ENCODE data around the gene HAPSTR1.
A peak's percentile ranks its signal among the peaks of the same experiment; 100 is the strongest.

Gene HAPSTR1

DNA sequence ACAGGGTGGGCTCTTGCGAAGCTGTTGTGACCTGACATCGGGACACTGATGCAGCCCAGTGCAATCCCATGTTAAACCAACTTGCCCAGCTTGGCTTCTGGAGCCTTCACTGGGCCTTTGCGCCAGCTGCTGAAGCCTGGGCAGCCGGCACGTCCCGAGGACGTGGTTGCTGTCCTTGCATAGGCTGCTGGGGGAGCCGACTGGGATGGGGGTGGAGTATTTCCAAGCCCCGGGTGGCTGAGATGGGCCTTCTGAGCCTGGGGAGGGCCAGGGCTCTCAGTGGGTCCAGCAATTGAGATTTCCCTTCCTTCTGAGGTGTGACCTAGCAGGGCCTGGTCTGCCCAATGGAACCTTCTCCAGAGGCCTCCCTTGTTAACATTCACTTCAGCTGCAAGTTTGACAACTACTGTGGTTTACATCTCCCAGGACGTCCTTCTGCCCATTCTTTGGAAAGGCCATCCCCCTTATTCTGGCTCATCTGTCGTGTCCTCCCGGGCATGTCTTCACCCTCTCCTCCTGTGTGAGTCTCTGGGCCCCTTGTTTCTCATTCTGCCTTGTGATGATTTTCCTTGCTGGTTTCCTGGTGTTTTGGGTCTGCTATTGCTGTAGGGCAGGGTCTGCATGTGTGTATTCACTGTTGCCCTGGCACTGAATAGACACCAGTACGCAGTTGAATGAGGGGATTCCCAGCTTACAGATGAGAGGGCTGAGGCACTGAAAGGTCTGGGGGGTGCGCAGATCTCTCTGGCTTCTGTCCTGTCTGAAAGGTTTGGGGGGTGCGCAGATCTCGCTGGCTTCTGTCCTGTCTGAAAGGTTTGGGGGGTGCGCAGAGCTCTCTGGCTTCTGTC, 34.4 kb downstream of the HAPSTR1 start:
- no peak for DNase-seq (ENCODE audit: low read depth)
- TF ChIP-seq, protein P1, sequence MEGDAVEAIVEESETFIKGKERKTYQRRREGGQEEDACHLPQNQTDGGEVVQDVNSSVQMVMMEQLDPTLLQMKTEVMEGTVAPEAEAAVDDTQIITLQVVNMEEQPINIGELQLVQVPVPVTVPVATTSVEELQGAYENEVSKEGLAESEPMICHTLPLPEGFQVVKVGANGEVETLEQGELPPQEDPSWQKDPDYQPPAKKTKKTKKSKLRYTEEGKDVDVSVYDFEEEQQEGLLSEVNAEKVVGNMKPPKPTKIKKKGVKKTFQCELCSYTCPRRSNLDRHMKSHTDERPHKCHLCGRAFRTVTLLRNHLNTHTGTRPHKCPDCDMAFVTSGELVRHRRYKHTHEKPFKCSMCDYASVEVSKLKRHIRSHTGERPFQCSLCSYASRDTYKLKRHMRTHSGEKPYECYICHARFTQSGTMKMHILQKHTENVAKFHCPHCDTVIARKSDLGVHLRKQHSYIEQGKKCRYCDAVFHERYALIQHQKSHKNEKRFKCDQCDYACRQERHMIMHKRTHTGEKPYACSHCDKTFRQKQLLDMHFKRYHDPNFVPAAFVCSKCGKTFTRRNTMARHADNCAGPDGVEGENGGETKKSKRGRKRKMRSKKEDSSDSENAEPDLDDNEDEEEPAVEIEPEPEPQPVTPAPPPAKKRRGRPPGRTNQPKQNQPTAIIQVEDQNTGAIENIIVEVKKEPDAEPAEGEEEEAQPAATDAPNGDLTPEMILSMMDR (conservative IDR thresholded peaks at IDR 0.05; ENCODE audit: control insufficient read depth, insufficient read depth, low read depth, low read length): no peak
- no peak overlapping the region for H3K4me3 ChIP-seq (ENCODE audit: control insufficient read depth, low read depth, low read length)

DNA sequence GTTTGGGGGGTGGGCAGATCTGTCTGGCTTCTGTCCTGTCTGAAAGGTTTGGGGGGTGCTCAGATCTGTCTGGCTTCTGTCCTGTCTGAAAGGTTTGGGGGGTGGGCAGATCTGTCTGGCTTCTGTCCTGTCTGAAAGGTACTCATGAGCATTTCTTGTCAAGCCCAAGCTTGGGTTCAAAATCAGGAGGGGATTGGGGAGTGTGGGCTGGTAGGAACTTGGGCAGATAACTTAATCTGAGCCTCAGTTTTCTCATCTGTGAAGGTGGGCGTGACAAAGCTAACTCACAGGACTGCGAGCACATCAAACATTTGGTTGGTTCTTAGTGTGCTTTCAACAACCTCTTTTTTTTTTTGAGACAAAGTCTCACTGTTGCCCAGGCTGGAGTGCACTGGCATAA, 35.2 kb downstream of the HAPSTR1 start:
- DNase-seq (ENCODE audit: low read depth): no peak
- TF ChIP-seq, protein P1 (conservative IDR thresholded peaks at IDR 0.05; ENCODE audit: control insufficient read depth, insufficient read depth, low read depth, low read length): no peak
- no peak overlapping the region for H3K4me3 ChIP-seq (ENCODE audit: control insufficient read depth, low read depth, low read length)

DNA sequence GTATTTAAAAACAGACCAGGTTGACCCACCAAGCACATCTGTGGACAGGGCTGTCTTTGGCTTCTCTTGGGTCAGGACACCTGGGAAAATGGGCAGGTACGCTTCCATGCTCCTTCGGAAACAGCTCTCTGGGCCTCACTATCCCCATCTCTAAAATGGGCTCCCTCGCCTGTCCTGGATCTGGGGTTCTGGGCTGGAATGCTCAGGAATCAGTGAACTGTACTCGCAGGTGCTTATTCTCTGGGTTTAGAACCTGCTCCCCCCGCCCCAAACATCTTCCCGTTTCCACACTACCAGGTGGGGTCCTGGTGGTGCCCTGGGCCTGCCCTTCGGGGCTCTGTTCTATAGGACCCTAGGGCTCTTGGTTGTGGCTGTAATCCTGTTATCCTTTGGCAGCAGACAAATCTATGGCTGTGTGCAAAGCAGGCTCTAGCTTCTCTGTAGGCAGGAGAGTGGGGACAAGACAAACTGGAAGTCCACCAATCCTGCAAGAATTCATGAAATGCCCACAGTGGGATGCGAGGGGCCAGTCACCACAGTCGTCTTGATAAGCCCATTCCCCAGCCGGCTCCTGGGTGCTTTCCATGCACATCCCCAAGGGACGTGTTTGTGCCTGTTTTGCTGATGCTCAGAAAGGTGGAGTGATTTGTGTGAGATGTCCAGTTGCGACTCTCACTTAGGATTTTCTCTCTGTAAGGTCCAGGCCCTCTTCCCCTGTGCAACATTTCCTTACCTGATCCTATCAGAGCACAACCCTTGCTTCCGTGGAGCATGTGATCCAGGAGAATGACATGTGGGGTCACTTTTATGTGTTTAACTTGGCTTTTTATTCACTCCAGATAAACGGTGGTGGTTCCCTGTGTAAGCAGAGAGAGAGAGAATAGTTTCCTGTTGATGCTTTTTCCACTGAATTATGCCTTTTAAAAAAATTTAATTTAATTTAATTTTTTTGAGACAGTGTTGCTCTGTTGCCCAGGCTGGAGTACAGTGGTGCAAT, 37.2 kb downstream of the HAPSTR1 start:
- TF ChIP-seq, protein P1 (conservative IDR thresholded peaks at IDR 0.05; ENCODE audit: control insufficient read depth, insufficient read depth, low read depth, low read length): no peak
- H3K4me3 ChIP-seq (ENCODE audit: control insufficient read depth, low read depth, low read length): no peak overlapping the region
- no peak for DNase-seq (ENCODE audit: low read depth)

DNA sequence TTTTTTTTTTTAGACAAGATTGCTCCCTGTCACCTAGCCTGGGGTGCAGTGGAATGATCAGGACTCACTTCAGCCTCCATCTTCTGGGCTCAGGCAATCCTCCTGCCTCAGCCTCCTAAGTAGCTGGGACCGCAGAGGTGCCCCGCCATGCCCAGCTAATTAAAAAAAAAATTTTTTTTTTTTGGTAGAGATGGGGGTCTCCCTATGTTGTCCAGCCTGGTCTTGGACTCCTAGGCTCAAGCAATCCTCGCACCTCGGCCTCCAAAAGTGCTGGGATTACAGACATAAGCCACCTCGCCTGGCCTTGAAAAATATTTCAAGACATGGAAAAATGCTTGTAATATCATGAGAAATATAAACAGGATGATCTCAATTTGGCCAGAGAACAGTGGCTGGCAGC, 42.9 kb downstream of the HAPSTR1 start:
- no peak overlapping the region for H3K4me3 ChIP-seq (ENCODE audit: control insufficient read depth, low read depth, low read length)
- TF ChIP-seq, protein P1 (conservative IDR thresholded peaks at IDR 0.05; ENCODE audit: control insufficient read depth, insufficient read depth, low read depth, low read length): no peak
- DNase-seq (ENCODE audit: low read depth): no peak

DNA sequence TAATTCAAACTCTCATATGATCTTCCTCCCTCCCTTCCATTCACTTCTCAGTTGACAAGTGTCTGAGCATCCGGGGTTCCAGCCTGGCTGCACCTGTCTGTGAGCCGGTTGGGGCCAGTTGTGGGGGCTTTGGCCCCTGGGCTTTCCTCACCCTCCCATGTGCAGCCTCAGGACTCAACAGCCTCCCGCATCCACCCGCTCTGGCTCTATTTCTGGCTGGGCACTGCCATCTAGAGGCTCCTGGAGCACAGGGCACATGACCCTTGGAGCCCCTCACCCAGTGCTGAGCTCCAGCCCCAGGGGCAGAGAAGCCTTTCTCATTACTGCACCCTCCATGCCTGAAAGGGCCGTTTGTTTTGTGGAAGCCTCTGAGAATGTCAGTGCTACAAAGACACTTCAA, 43.3 kb downstream of the HAPSTR1 start:
- TF ChIP-seq, protein P1 (conservative IDR thresholded peaks at IDR 0.05; ENCODE audit: control insufficient read depth, insufficient read depth, low read depth, low read length): peak; percentile 52
- no peak overlapping the region for H3K4me3 ChIP-seq (ENCODE audit: control insufficient read depth, low read depth, low read length)
- peak; percentile 51 for DNase-seq (ENCODE audit: low read depth)

DNA sequence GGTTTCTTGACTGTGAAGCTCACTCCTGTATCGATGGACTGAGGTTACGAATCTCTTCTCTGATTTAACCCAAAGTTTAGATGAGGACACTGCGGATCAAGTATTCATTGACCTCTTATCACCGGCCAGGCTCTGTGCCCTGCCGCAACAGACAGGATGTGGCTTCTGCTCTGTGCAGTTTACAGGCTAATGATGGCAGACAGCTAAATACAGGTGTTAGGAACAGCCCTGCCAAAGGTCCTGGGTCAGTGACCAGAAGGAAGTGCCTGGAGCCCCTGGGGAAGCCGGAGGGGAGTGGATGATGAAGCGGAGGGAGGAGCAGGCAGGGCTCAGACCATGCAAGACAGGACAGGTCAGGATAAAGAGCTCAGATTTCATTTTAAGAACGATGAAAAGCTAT, 44.4 kb downstream of the HAPSTR1 start:
- no peak overlapping the region for H3K4me3 ChIP-seq (ENCODE audit: control insufficient read depth, low read depth, low read length)
- TF ChIP-seq, protein P1 (conservative IDR thresholded peaks at IDR 0.05; ENCODE audit: control insufficient read depth, insufficient read depth, low read depth, low read length): no peak
- no peak for DNase-seq (ENCODE audit: low read depth)

Measured in fibroblast of mammary gland (primary cell).